ENCODE measurements around the gene C1QTNF6. TPM values are rescaled to one million over a fixed set of nuclear protein-coding genes. Genes with fewer than 3 reads are reported as not detected.
A peak's percentile ranks its signal among the peaks of the same experiment; 100 is the strongest.

The C1QTNF6 gene
- total and polyA plus RNA-seq, 2 donors: 3.6 to 23.2 TPM

GRCh38 chr22:37225481-37225880 lies 37.4 kb upstream of the C1QTNF6 start:
- H3K9me3 ChIP-seq (ENCODE audit: control insufficient read depth in 2 of 2, insufficient read depth in 1 of 2, low read length in 1 of 2): peaks cover 0 to 34% of the 10 kb centered on the region in 2 donors
- no peak overlapping the region for H3K4me3 ChIP-seq (ENCODE audit: low read length in 2 of 2)
- peaks cover 64 to 92% of the 10 kb centered on the region in 2 donors for H3K4me1 ChIP-seq (ENCODE audit: control insufficient read depth in 2 of 2, insufficient read depth in 2 of 2, low read length in 2 of 2)
- 89% methylated on average over 8 of the region's 8 CpGs for WGBS
- no peaks in the 10 kb centered on the region for H3K27me3 ChIP-seq (ENCODE audit: control insufficient read depth in 2 of 2, insufficient read depth in 1 of 2, low read length in 1 of 2)
- peaks cover 50 to 66% of the 10 kb centered on the region in 2 donors for H3K36me3 ChIP-seq (ENCODE audit: control insufficient read depth in 2 of 2, insufficient read depth in 2 of 2, low read length in 1 of 2)
- H3K27ac ChIP-seq (ENCODE audit: low read depth in 1 of 2, low read length in 1 of 2): peak overlapping the region; percentile 62 to 93
- DNase-seq (ENCODE audit: low read depth in 6 of 9, low spot score in 9 of 9): no peak

DNA sequence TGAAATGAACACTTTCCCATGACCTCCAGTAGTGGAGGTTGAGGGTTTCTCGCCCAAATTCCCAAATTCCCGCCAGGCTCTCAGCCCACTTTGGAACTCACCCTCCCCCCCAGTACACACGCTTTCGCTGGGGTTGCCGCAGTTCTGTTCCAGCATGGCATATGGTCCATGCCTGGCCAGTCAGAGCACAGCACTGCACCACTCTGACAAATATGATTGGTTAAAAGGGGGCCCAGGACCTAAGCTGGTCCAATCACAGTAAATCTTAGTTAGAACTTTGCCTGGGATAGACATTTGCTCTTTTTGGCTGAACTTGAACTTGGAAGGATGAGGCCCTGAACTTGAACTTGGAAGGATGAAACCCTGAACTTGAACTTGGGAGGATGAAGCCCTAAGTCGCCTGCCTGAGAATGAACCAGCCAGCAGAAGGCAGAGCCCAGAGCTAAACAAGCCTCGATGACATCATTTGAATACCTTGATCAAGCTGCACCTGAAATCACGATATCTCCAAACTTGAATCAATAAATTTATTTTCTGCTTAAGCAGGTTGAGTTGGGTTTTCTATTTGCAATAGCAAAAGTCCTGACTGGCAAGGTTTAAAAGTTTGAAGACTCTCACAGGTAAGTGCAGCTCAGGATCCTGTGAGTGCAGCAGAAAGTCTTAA lies 36.8 kb upstream of the C1QTNF6 start:
- H3K27ac ChIP-seq (ENCODE audit: low read depth in 1 of 2, low read length in 1 of 2): peak overlapping the region; percentile 53 to 93
- WGBS: 70% methylated on average over 8 of the region's 8 CpGs
- peaks cover 47 to 62% of the 10 kb centered on the region in 2 donors for H3K36me3 ChIP-seq (ENCODE audit: control insufficient read depth in 2 of 2, insufficient read depth in 2 of 2, low read length in 1 of 2)
- no peak for DNase-seq (ENCODE audit: low read depth in 6 of 9, low spot score in 9 of 9)
- peaks cover 66 to 93% of the 10 kb centered on the region in 2 donors for H3K4me1 ChIP-seq (ENCODE audit: control insufficient read depth in 2 of 2, insufficient read depth in 2 of 2, low read length in 2 of 2)
- no peak overlapping the region for H3K4me3 ChIP-seq (ENCODE audit: low read length in 2 of 2)
- peaks cover 0 to 34% of the 10 kb centered on the region in 2 donors for H3K9me3 ChIP-seq (ENCODE audit: control insufficient read depth in 2 of 2, insufficient read depth in 1 of 2, low read length in 1 of 2)
- H3K27me3 ChIP-seq (ENCODE audit: control insufficient read depth in 2 of 2, insufficient read depth in 1 of 2, low read length in 1 of 2): no peaks in the 10 kb centered on the region

DNA sequence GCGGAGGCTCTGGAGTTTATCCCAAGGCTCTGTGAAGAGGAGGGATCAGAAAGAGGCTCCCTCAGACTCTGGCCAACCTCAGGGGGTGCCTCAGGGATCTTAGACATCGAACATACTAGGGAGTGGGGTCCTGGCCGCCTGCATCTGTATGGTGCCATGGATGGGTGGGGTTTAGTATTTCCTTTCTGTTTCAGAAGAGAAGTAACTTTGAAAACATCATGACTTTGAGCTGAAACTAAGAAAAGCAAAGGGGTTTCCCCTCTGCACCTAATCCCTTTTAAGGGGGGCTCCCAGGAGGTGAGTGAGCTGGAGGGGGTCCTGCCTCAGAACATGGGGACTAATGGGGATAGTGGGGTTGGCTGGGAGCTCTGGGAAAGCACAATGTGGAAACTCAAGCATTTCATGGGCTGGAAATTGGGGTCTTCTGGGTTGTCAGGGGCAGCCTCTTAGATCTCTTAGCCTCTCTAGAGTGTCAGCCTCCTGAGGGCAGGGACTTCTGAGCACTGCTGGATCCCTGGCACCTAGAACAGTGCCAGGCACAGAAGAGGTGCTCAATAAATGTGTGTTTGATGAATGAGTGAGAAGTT lies 36.0 kb upstream of the C1QTNF6 start:
- Histone ChIP-seq H3K4me3 (ENCODE audit: low read length in 2 of 2) (no peak overlapping the region), H3K36me3 (ENCODE audit: control insufficient read depth in 2 of 2, insufficient read depth in 2 of 2, low read length in 1 of 2) (peaks cover 47 to 54% of the 10 kb centered on the region in 2 donors), H3K4me1 (ENCODE audit: control insufficient read depth in 2 of 2, insufficient read depth in 2 of 2, low read length in 2 of 2) (peaks cover 66 to 93% of the 10 kb centered on the region in 2 donors), H3K27ac (ENCODE audit: low read depth in 1 of 2, low read length in 1 of 2) (peak overlapping the region; percentile 89 to 93), H3K27me3 (ENCODE audit: control insufficient read depth in 2 of 2, insufficient read depth in 1 of 2, low read length in 1 of 2) (no peaks in the 10 kb centered on the region), H3K9me3 (ENCODE audit: control insufficient read depth in 2 of 2, insufficient read depth in 1 of 2, low read length in 1 of 2) (peaks cover 0 to 34% of the 10 kb centered on the region in 2 donors)
- peak in 1 of 9 donors; percentile 58 for DNase-seq (ENCODE audit: low read depth in 6 of 9, low spot score in 9 of 9)
- 58% methylated on average over 3 of the region's 3 CpGs for WGBS

GRCh38 chr22:37222440-37222971 lies 34.5 kb upstream of the C1QTNF6 start:
- WGBS: 31% methylated on average over 8 of the region's 8 CpGs
- peaks cover 62 to 93% of the 10 kb centered on the region in 2 donors for H3K4me1 ChIP-seq (ENCODE audit: control insufficient read depth in 2 of 2, insufficient read depth in 2 of 2, low read length in 2 of 2)
- peak in 1 of 9 donors; percentile 78 for DNase-seq (ENCODE audit: low read depth in 6 of 9, low spot score in 9 of 9)

GRCh38 chr22:37221424-37222333 lies 33.6 kb upstream of the C1QTNF6 start:
- 98% methylated on average over 10 of the region's 10 CpGs for WGBS
- H3K27ac ChIP-seq (ENCODE audit: low read depth in 1 of 2, low read length in 1 of 2): peak overlapping the region; percentile 92 to 98
- peaks cover 61 to 97% of the 10 kb centered on the region in 2 donors for H3K4me1 ChIP-seq (ENCODE audit: control insufficient read depth in 2 of 2, insufficient read depth in 2 of 2, low read length in 2 of 2)
- peaks cover 0 to 29% of the 10 kb centered on the region in 2 donors for H3K9me3 ChIP-seq (ENCODE audit: control insufficient read depth in 2 of 2, insufficient read depth in 1 of 2, low read length in 1 of 2)
- H3K4me3 ChIP-seq (ENCODE audit: low read length in 2 of 2): no peak overlapping the region
- H3K27me3 ChIP-seq (ENCODE audit: control insufficient read depth in 2 of 2, insufficient read depth in 1 of 2, low read length in 1 of 2): no peaks in the 10 kb centered on the region
- DNase-seq (ENCODE audit: low read depth in 6 of 9, low spot score in 9 of 9): no peak
- peaks cover 30 to 36% of the 10 kb centered on the region in 2 donors for H3K36me3 ChIP-seq (ENCODE audit: control insufficient read depth in 2 of 2, insufficient read depth in 2 of 2, low read length in 1 of 2)

More at GRCh38 chr22:37222440-37222971, 34.5 kb upstream of the C1QTNF6 start:
- Histone ChIP-seq H3K27me3 (ENCODE audit: control insufficient read depth in 2 of 2, insufficient read depth in 1 of 2, low read length in 1 of 2) (no peaks in the 10 kb centered on the region), H3K9me3 (ENCODE audit: control insufficient read depth in 2 of 2, insufficient read depth in 1 of 2, low read length in 1 of 2) (peaks cover 0 to 25% of the 10 kb centered on the region in 2 donors), H3K27ac (ENCODE audit: low read depth in 1 of 2, low read length in 1 of 2) (peak overlapping the region; percentile 92 to 98), H3K4me3 (ENCODE audit: low read length in 2 of 2) (no peak overlapping the region), H3K36me3 (ENCODE audit: control insufficient read depth in 2 of 2, insufficient read depth in 2 of 2, low read length in 1 of 2) (peaks cover 34 to 38% of the 10 kb centered on the region in 2 donors)

DNA sequence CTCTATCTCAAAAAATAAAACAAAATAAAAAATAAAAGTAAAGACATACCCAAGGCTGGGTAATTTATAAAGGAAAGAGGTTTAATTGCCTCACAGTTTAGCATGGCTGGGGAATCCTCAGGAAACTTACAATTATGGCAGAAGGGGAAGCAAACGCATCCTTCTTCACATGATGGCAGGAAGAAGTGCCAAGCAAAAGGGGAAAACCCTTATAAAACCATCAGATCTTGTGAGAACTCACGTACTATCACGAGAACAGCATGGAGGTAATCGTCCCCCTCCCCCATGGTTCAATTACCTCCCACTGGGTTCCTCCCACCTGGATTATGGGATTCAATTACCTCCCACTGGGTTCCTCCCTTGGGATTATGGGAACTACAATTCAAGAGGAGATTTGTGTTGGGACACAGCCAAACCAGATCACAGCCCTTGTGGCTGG lies 32.5 kb upstream of the C1QTNF6 start:
- 70% methylated on average over 4 of the region's 4 CpGs for WGBS

DNA sequence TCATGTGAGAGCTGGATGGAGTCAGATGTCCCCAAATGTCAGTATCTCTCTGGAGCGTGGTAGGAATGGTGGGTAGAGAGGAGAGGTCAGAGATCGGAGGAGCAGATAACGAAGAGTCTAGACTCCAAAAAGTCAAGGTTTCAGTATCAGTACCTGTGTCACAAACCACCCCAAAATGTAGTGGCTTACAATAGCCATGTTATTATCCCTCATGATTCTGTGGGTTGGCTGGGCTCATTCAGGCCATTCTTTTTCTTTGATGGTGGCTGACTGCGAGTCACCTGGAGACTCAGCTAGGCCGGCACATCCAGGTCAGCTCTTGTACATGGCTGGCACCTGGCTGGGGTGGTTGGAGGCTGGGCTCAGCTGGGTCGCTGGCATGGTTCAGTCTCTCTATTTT lies 31.5 kb upstream of the C1QTNF6 start:
- Histone ChIP-seq H3K9me3 (ENCODE audit: control insufficient read depth in 2 of 2, insufficient read depth in 1 of 2, low read length in 1 of 2) (peaks cover 0 to 29% of the 10 kb centered on the region in 2 donors), H3K4me1 (ENCODE audit: control insufficient read depth in 2 of 2, insufficient read depth in 2 of 2, low read length in 2 of 2) (peaks cover 62 to 91% of the 10 kb centered on the region in 2 donors), H3K27ac (ENCODE audit: low read depth in 1 of 2, low read length in 1 of 2) (peak overlapping the region; percentile 97 to 98), H3K27me3 (ENCODE audit: control insufficient read depth in 2 of 2, insufficient read depth in 1 of 2, low read length in 1 of 2) (no peaks in the 10 kb centered on the region), H3K36me3 (ENCODE audit: control insufficient read depth in 2 of 2, insufficient read depth in 2 of 2, low read length in 1 of 2) (peaks cover 8 to 15% of the 10 kb centered on the region in 2 donors), H3K4me3 (ENCODE audit: low read length in 2 of 2) (peak overlapping the region; percentile 17 to 31)
- 76% methylated on average over 6 of the region's 6 CpGs for WGBS
- no peak for DNase-seq (ENCODE audit: low read depth in 6 of 9, low spot score in 9 of 9)

More for the DNA sequence above, 32.5 kb upstream of the C1QTNF6 start:
- H3K9me3 ChIP-seq (ENCODE audit: control insufficient read depth in 2 of 2, insufficient read depth in 1 of 2, low read length in 1 of 2): peaks cover 0 to 29% of the 10 kb centered on the region in 2 donors
- H3K4me1 ChIP-seq (ENCODE audit: control insufficient read depth in 2 of 2, insufficient read depth in 2 of 2, low read length in 2 of 2): peaks cover 64 to 92% of the 10 kb centered on the region in 2 donors
- no peaks in the 10 kb centered on the region for H3K27me3 ChIP-seq (ENCODE audit: control insufficient read depth in 2 of 2, insufficient read depth in 1 of 2, low read length in 1 of 2)
- H3K27ac ChIP-seq (ENCODE audit: low read depth in 1 of 2, low read length in 1 of 2): peak overlapping the region; percentile 97 to 98
- peak overlapping the region in 1 of 2 donors; percentile 17 for H3K4me3 ChIP-seq (ENCODE audit: low read length in 2 of 2)
- H3K36me3 ChIP-seq (ENCODE audit: control insufficient read depth in 2 of 2, insufficient read depth in 2 of 2, low read length in 1 of 2): peaks cover 18 to 25% of the 10 kb centered on the region in 2 donors
- DNase-seq (ENCODE audit: low read depth in 6 of 9, low spot score in 9 of 9): peak in 1 of 9 donors; percentile 51

- H3K4me1 ChIP-seq (ENCODE audit: control insufficient read depth in 2 of 2, insufficient read depth in 2 of 2, low read length in 2 of 2): peaks cover 62 to 91% of the 10 kb centered on the region in 2 donors
- peaks cover 2 to 8% of the 10 kb centered on the region in 2 donors for H3K36me3 ChIP-seq (ENCODE audit: control insufficient read depth in 2 of 2, insufficient read depth in 2 of 2, low read length in 1 of 2)
- peak; percentile 82 to 99 (median 95) for DNase-seq (ENCODE audit: low read depth in 6 of 9, low spot score in 9 of 9)
- H3K9me3 ChIP-seq (ENCODE audit: control insufficient read depth in 2 of 2, insufficient read depth in 1 of 2, low read length in 1 of 2): peaks cover 0 to 25% of the 10 kb centered on the region in 2 donors
- peak overlapping the region; percentile 97 to 98 for H3K27ac ChIP-seq (ENCODE audit: low read depth in 1 of 2, low read length in 1 of 2)
- 2% methylated on average over 7 of the region's 7 CpGs for WGBS
- peak overlapping the region; percentile 3 to 31 for H3K4me3 ChIP-seq (ENCODE audit: low read length in 2 of 2)
- H3K27me3 ChIP-seq (ENCODE audit: control insufficient read depth in 2 of 2, insufficient read depth in 1 of 2, low read length in 1 of 2): no peaks in the 10 kb centered on the region
These were observed 30.8 kb upstream of the C1QTNF6 start for GRCh38 chr22:37218771-37219411.

Data from thymus (tissue), 11 donors.